Prostate gland (tissue), 2 donors: ENCODE measurements around the gene ADGRB3.

ENCODE experiments used
- POLR2A ChIP-seq: fragments of 450-650 bp; IDR thresholded peaks from one replicate; pipeline ENCODE4 v1.6.1; 2016; ENCODE audit warnings: antibody characterized with exemption, mild to moderate bottlenecking
- TF ChIP-seq, protein P1 (sequence below), 4 experiments: fragments of 200-600 bp in 2 of 4; fragments of 450-650 bp in 2 of 4; sonication (generic) in 2 of 4; IDR thresholded peaks; 1 replicate in 3 of 4; 2 replicates in 1 of 4; pipeline ENCODE4 v1.5.1; 2016 to 2019; ENCODE audit warnings: antibody characterized with exemption in 4 of 4, mild to moderate bottlenecking in 2 of 4, moderate library complexity in 2 of 4

DNA sequence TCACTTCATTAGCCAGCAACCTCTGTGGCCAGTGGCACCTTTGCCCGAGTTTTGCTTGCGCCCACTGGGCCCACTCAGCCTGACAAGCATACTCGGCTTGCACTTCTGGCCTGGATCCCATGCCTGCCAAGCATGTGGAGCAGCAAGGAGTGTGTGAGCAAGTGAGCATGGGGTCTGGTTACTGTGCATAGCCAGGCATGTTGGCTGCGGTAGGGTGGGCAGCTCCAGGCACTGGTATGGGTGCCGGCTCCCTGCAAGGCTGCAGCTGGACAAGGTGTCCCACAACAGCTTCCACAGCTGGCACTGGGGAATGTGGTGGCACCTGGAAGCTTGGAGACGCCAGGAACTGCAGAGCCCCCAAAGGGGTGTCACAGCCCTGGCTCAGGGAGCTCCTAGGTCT lies 510.0 kb downstream of the ADGRB3 start:
- TF ChIP-seq, protein P1, sequence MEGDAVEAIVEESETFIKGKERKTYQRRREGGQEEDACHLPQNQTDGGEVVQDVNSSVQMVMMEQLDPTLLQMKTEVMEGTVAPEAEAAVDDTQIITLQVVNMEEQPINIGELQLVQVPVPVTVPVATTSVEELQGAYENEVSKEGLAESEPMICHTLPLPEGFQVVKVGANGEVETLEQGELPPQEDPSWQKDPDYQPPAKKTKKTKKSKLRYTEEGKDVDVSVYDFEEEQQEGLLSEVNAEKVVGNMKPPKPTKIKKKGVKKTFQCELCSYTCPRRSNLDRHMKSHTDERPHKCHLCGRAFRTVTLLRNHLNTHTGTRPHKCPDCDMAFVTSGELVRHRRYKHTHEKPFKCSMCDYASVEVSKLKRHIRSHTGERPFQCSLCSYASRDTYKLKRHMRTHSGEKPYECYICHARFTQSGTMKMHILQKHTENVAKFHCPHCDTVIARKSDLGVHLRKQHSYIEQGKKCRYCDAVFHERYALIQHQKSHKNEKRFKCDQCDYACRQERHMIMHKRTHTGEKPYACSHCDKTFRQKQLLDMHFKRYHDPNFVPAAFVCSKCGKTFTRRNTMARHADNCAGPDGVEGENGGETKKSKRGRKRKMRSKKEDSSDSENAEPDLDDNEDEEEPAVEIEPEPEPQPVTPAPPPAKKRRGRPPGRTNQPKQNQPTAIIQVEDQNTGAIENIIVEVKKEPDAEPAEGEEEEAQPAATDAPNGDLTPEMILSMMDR (IDR thresholded peaks at IDR 0.05): no peak
- no peak for TF ChIP-seq POLR2A
